K562 (cell line): ENCODE measurements around the gene RGS17. TPM values are rescaled to one million over a fixed set of nuclear protein-coding genes. Genes with fewer than 3 reads are reported as not detected.

Experiments
- BCLAF1 ChIP-seq, 2 experiments: fragments of 450-650 bp in 1 of 2; IDR thresholded peaks; 2 replicates each; pipeline ENCODE4 v1.6.1; 2011 to 2017; ENCODE audit warnings: low read depth in 2 of 2, antibody characterized with exemption in 1 of 2, borderline replicate concordance in 1 of 2, low read length in 1 of 2, mild to moderate bottlenecking in 1 of 2, mixed read lengths in 1 of 2; ENCODE audit not compliant: control insufficient read depth in 1 of 2
- CTBP1 ChIP-seq: fragments of 450-650 bp; IDR thresholded peaks from 2 replicates; pipeline ENCODE4 v1.6.1; 2016; ENCODE audit warnings: borderline replicate concordance
- DACH1 ChIP-seq: fragments of 450-650 bp; IDR thresholded peaks from 2 replicates; pipeline ENCODE4 v1.6.1; 2018; ENCODE audit not compliant: partially characterized antibody
- E2F6 ChIP-seq, 2 experiments: IDR thresholded peaks; 2 replicates each; pipeline ENCODE4 v1.6.1; 2011; ENCODE audit warnings: borderline replicate concordance in 1 of 2, control low read depth in 1 of 2, low read depth in 1 of 2, low read length in 1 of 2, mild to moderate bottlenecking in 1 of 2, mixed read lengths in 1 of 2, moderate library complexity in 1 of 2; ENCODE audit not compliant: insufficient read depth in 1 of 2, insufficient read length in 1 of 2, poor library complexity in 1 of 2, severe bottlenecking in 1 of 2; ENCODE audit errors: extremely low read depth in 1 of 2
- FIP1L1 ChIP-seq: fragments of 200-400 bp; formaldehyde crosslinking; IDR thresholded peaks from 2 replicates; pipeline ENCODE4 v1.6.1; 2018; ENCODE audit warnings: mild to moderate bottlenecking, low read depth, low read length; ENCODE audit not compliant: poor library complexity, severe bottlenecking
- FOXK2 ChIP-seq, 2 experiments: fragments of 450-650 bp; IDR thresholded peaks in 1 of 2; conservative IDR thresholded peaks in 1 of 2; 2 replicates each; pipeline ENCODE4 v1.6.1; 2016; ENCODE audit warnings: low read depth in 2 of 2, mild to moderate bottlenecking in 1 of 2
- GTF2F1 ChIP-seq: IDR thresholded peaks from 2 replicates; pipeline ENCODE4 v1.6.1; 2011; ENCODE audit warnings: low read depth, low read length, improper control_type of control experiment
- HDGF ChIP-seq: fragments of 450-650 bp; IDR thresholded peaks from 2 replicates; pipeline ENCODE4 v1.6.1; 2016
- HINFP ChIP-seq: fragments of 450-650 bp; conservative IDR thresholded peaks from 2 replicates; pipeline ENCODE4 v1.6.1; 2016; ENCODE audit warnings: missing genetic modification characterization, low read depth, mild to moderate bottlenecking, control low read depth, missing compliant biosample characterization
- HNRNPLL ChIP-seq: fragments of 200-400 bp; formaldehyde crosslinking; IDR thresholded peaks from 2 replicates; pipeline ENCODE4 v1.6.1; 2017; ENCODE audit warnings: low read length, low read depth, mild to moderate bottlenecking; ENCODE audit not compliant: poor library complexity, severe bottlenecking
- MAZ ChIP-seq, 2 experiments: fragments of 450-650 bp in 1 of 2; sonication (generic) in 1 of 2; formaldehyde crosslinking; IDR thresholded peaks in 1 of 2; conservative IDR thresholded peaks in 1 of 2; 2 replicates each; pipeline versions ENCODE4 v1.4.0 to v1.5.0; 2020; ENCODE audit warnings: mild to moderate bottlenecking in 1 of 2, missing genetic modification reagents in 1 of 2
- NEUROD1 ChIP-seq: fragments of 150-350 bp; IDR thresholded peaks from 2 replicates; pipeline ENCODE4 v1.6.1; 2014; ENCODE audit warnings: borderline replicate concordance, low read length, low read depth; ENCODE audit not compliant: partially characterized antibody
- NR4A1 ChIP-seq, 2 experiments: fragments of 250-450 bp in 1 of 2; fragments of 450-650 bp in 1 of 2; sonication (Bioruptor Pico) in 1 of 2; IDR thresholded peaks; 2 replicates each; pipeline versions ENCODE4 v1.4.0 to v1.6.1; 2016 to 2020; ENCODE audit warnings: mild to moderate bottlenecking in 2 of 2, missing compliant biosample characterization in 1 of 2, missing genetic modification characterization in 1 of 2, moderate library complexity in 1 of 2
- PKNOX1 ChIP-seq: fragments of 450-650 bp; IDR thresholded peaks from 2 replicates; pipeline ENCODE4 v1.6.1; 2016
- SIN3B ChIP-seq: fragments of 450-650 bp; IDR thresholded peaks from 2 replicates; pipeline ENCODE4 v1.6.1; 2017; ENCODE audit warnings: low read depth, mild to moderate bottlenecking, moderate library complexity
- SMC3 ChIP-seq: conservative IDR thresholded peaks from 2 replicates; pipeline ENCODE4 v1.6.1; 2011; ENCODE audit warnings: low read depth, low read length, improper control_type of control experiment; ENCODE audit not compliant: insufficient read depth
- SUPT5H ChIP-seq: fragments of 450-650 bp; IDR thresholded peaks from 2 replicates; pipeline ENCODE4 v1.6.1; 2016
- ZFP36 ChIP-seq: fragments of 150-350 bp; IDR thresholded peaks from 2 replicates; pipeline ENCODE4 v1.6.1; 2018; ENCODE audit warnings: low read length, low read depth; ENCODE audit not compliant: partially characterized antibody
- ZNF347 ChIP-seq: fragments of 450-650 bp; formaldehyde crosslinking; IDR thresholded peaks from 2 replicates; pipeline ENCODE4 v1.4.0; 2020; ENCODE audit warnings: low read depth, mild to moderate bottlenecking, moderate library complexity
- polyA plus RNA-seq, 8 experiments: library from polyadenylated mRNA; depleted of rRNA in 4 of 8; stranded (reverse) in 5 of 8; unstranded in 3 of 8; fragments of >200 nt; fragmentation: Nextera tagmentation in 2 of 8; fragmentation: Illumina TruSeq in 1 of 8; extraction: Ambion mirVana in 2 of 8; extraction: Trizol in 1 of 8; gene quantifications; 2 replicates each; pipeline versions ENCODE4 v1.2.1 to v1.2.3, GENCODE V29; 2011 to 2014; ENCODE audit warnings: inconsistent platforms in 1 of 8, missing spikeins in 1 of 8
- total RNA-seq, 7 experiments: library from RNA; depleted of rRNA in 6 of 7; stranded (reverse); fragments of >200 nt in 6 of 7; fragmentation: Illumina TruSeq in 2 of 7; extraction: Trizol in 2 of 7; gene quantifications; 2 replicates each; pipeline versions ENCODE4 v1.2.1 to v1.2.3, GENCODE V29; 2011 to 2021; ENCODE audit warnings: low replicate concordance in 1 of 7

Gene RGS17
- total and polyA plus RNA-seq, 9 of the 15 experiments (the other 6 are each of a cell fraction or from before 2014, with no cell fraction given) = 0.01 to 0.14 (median 0.08) TPM; not detected in 6

- TF ChIP-seq NR4A1 (CRISPR knock-in tag; IDR thresholded peaks at IDR 0.05) (0 out of 2 replicates have a peak, but pooled peaks have one; percentile 30), NR4A1 (tag; IDR thresholded peaks at IDR 0.05) (no peak), SMC3 (no peak), FIP1L1 (peak; percentile 90), BCLAF1 (IDR thresholded peaks at IDR 0.05; ENCODE audit: borderline replicate concordance in 1 of 2, control insufficient read depth in 1 of 2, low read depth in 2 of 2, low read length in 1 of 2) (peak in 1 of 2 experiments; percentile 85; a peak in 2 of 4 replicates), SIN3B (peak; percentile 79), NEUROD1 (peak; percentile 96), GTF2F1 (peak; percentile 74; the same call in 1 of the 2 replicates), PKNOX1 (peak; percentile 72), CTBP1 (peak; percentile 44; the same call in 1 of the 2 replicates), ZNF347 (CRISPR knock-in tag) (no peak), SUPT5H (peak; percentile 83), FOXK2 (conservative IDR thresholded peaks at IDR 0.05 in 1 of 2, IDR thresholded peaks at IDR 0.05 in 1 of 2; ENCODE audit: low read depth in 2 of 2) (no peak), ZFP36 (no peak), HINFP (tag) (no peak), MAZ (CRISPR knock-in tag; conservative IDR thresholded peaks at IDR 0.05 in 1 of 2, IDR thresholded peaks at IDR 0.05 in 1 of 2) (peak; percentile 71 to 85; a peak in 3 of 4 replicates), HNRNPLL (peak; percentile 85), E2F6 (IDR thresholded peaks at IDR 0.05; ENCODE audit: borderline replicate concordance in 1 of 2, extremely low read depth in 1 of 2, insufficient read depth in 1 of 2, insufficient read length in 1 of 2, low read depth in 1 of 2, low read length in 1 of 2, poor library complexity in 1 of 2, severe bottlenecking in 1 of 2) (peak; percentile 57 to 88), HDGF (no peak), DACH1 (peak; percentile 94)
Observed at GRCh38 chr6:152982904-152983636, 148.0 kb downstream of the RGS17 start, which contains the start of gene FBXO5 (continued).
